ENCODE results near the gene KIF5A.

The KIF5A gene

GRCh38 chr12:57604992-57605810 is 55.4 kb downstream of the KIF5A start:
- no peaks in the 10 kb centered on the region for H3K9me3 ChIP-seq (ENCODE audit: control insufficient read depth, insufficient read depth, low read length)
- no peak for TF ChIP-seq EZH2phosphoT487 (IDR thresholded peaks at IDR 0.05; ENCODE audit: borderline replicate concordance, low read length)
- TF ChIP-seq, protein P1, sequence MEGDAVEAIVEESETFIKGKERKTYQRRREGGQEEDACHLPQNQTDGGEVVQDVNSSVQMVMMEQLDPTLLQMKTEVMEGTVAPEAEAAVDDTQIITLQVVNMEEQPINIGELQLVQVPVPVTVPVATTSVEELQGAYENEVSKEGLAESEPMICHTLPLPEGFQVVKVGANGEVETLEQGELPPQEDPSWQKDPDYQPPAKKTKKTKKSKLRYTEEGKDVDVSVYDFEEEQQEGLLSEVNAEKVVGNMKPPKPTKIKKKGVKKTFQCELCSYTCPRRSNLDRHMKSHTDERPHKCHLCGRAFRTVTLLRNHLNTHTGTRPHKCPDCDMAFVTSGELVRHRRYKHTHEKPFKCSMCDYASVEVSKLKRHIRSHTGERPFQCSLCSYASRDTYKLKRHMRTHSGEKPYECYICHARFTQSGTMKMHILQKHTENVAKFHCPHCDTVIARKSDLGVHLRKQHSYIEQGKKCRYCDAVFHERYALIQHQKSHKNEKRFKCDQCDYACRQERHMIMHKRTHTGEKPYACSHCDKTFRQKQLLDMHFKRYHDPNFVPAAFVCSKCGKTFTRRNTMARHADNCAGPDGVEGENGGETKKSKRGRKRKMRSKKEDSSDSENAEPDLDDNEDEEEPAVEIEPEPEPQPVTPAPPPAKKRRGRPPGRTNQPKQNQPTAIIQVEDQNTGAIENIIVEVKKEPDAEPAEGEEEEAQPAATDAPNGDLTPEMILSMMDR (IDR thresholded peaks at IDR 0.05; ENCODE audit: low read depth, low read length, poor library complexity, severe bottlenecking) = no peak
- no peaks in the 10 kb centered on the region for H4K20me1 ChIP-seq (ENCODE audit: control insufficient read depth, insufficient read depth, low read depth, low read length)
- H3K79me2 ChIP-seq (ENCODE audit: control insufficient read depth, low read length) = no peaks in the 10 kb centered on the region
- H3F3A ChIP-seq (ENCODE audit: control insufficient read depth, insufficient read depth) = peaks cover 3% of the 10 kb centered on the region; the same call in 1 of the 2 replicates
- H3K4me3 ChIP-seq (ENCODE audit: low read length) = peak overlapping the region; percentile 66
- peaks cover 6% of the 10 kb centered on the region; the same call in 1 of the 2 replicates for H3K36me3 ChIP-seq (ENCODE audit: control insufficient read depth, low read length)
- H3K9me2 ChIP-seq (replicated peaks; ENCODE audit: control insufficient read depth, low read length) = no peaks in the 10 kb centered on the region
- peaks cover 2% of the 10 kb centered on the region; the same call in 1 of the 2 replicates for H3K4me1 ChIP-seq (ENCODE audit: control insufficient read depth, low read length)
- peaks cover 26% of the 10 kb centered on the region for H3K27me3 ChIP-seq (ENCODE audit: control insufficient read depth, low read length)
- no peak overlapping the region for H3K27ac ChIP-seq (ENCODE audit: low read depth, low read length)
- H3K4me2 ChIP-seq (ENCODE audit: low read length) = peak overlapping the region; percentile 50

GRCh38 chr12:57605811-57606311 is 56.0 kb downstream of the KIF5A start:
- H3K27ac ChIP-seq (ENCODE audit: low read depth, low read length) = no peak overlapping the region
- H3K9me2 ChIP-seq (replicated peaks; ENCODE audit: control insufficient read depth, low read length) = no peaks in the 10 kb centered on the region
- TF ChIP-seq EZH2phosphoT487 (IDR thresholded peaks at IDR 0.05; ENCODE audit: borderline replicate concordance, low read length) = no peak
- TF ChIP-seq, protein P1 (IDR thresholded peaks at IDR 0.05; ENCODE audit: low read depth, low read length, poor library complexity, severe bottlenecking) = no peak
- H3K27me3 ChIP-seq (ENCODE audit: control insufficient read depth, low read length) = peaks cover 32% of the 10 kb centered on the region
- H3K4me2 ChIP-seq (ENCODE audit: low read length) = no peak overlapping the region
- H3K4me1 ChIP-seq (ENCODE audit: control insufficient read depth, low read length) = peaks cover 2% of the 10 kb centered on the region; the same call in 1 of the 2 replicates
- H3K4me3 ChIP-seq (ENCODE audit: low read length) = no peak overlapping the region
- H3K9me3 ChIP-seq (ENCODE audit: control insufficient read depth, insufficient read depth, low read length) = no peaks in the 10 kb centered on the region
- H3K79me2 ChIP-seq (ENCODE audit: control insufficient read depth, low read length) = no peaks in the 10 kb centered on the region
- no peaks in the 10 kb centered on the region for H4K20me1 ChIP-seq (ENCODE audit: control insufficient read depth, insufficient read depth, low read depth, low read length)
- H3F3A ChIP-seq (ENCODE audit: control insufficient read depth, insufficient read depth) = peaks cover 3% of the 10 kb centered on the region; the same call in 1 of the 2 replicates
- H3K36me3 ChIP-seq (ENCODE audit: control insufficient read depth, low read length) = peaks cover 6% of the 10 kb centered on the region; the same call in 1 of the 2 replicates

GRCh38 chr12:57606399-57606798 is 56.6 kb downstream of the KIF5A start:
- H3K79me2 ChIP-seq (ENCODE audit: control insufficient read depth, low read length) = no peaks in the 10 kb centered on the region
- H3K9me2 ChIP-seq (replicated peaks; ENCODE audit: control insufficient read depth, low read length) = no peaks in the 10 kb centered on the region
- H4K20me1 ChIP-seq (ENCODE audit: control insufficient read depth, insufficient read depth, low read depth, low read length) = no peaks in the 10 kb centered on the region
- no peak overlapping the region for H3K4me2 ChIP-seq (ENCODE audit: low read length)
- peaks cover 6% of the 10 kb centered on the region; the same call in 1 of the 2 replicates for H3K36me3 ChIP-seq (ENCODE audit: control insufficient read depth, low read length)
- no peak overlapping the region for H3K27ac ChIP-seq (ENCODE audit: low read depth, low read length)
- H3K27me3 ChIP-seq (ENCODE audit: control insufficient read depth, low read length) = peaks cover 38% of the 10 kb centered on the region
- H3K9me3 ChIP-seq (ENCODE audit: control insufficient read depth, insufficient read depth, low read length) = no peaks in the 10 kb centered on the region
- peaks cover 3% of the 10 kb centered on the region; the same call in 1 of the 2 replicates for H3K4me1 ChIP-seq (ENCODE audit: control insufficient read depth, low read length)
- TF ChIP-seq, protein P1 (IDR thresholded peaks at IDR 0.05; ENCODE audit: low read depth, low read length, poor library complexity, severe bottlenecking) = no peak
- no peak for TF ChIP-seq EZH2phosphoT487 (IDR thresholded peaks at IDR 0.05; ENCODE audit: borderline replicate concordance, low read length)
- peaks cover 3% of the 10 kb centered on the region; the same call in 1 of the 2 replicates for H3F3A ChIP-seq (ENCODE audit: control insufficient read depth, insufficient read depth)
- no peak overlapping the region for H3K4me3 ChIP-seq (ENCODE audit: low read length)
